ENCODE data around the gene HOOK2. TPM values are rescaled to one million over a fixed set of nuclear protein-coding genes. Genes with fewer than 3 reads are reported as not detected.

HOOK2 gene
- total RNA-seq, 1 donor from 2014 or later = 45.1 TPM

DNA sequence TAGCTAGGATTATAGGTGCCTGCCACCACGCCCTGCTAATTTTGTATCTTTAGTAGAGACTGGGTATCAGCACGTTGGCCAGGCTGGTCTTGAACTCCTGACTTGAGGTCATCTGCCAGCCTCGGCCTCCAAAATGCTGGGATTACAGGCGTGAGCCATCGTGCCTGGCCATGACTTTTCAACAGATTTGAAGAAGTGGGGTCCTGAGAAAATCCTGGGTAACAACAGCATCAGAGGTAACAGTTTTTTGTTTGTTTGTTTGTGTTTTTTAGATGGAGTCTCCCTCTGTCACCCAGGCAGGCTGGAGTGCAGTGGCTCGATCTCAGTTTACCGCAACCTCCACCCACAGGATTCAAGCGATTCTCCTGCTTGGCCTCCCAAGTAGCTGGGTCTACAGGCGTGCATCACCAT lies 19.6 kb upstream of the HOOK2 start:
- intact Hi-C loops (cut with DNase I) = loop anchor here (2.0 kb wide), 1 partner anchor 18 kb away; no protein-coding TSS in a partner anchor
- DNase-seq (ENCODE audit: low spot score) = no peak
- no peak for ATAC-seq

DNA sequence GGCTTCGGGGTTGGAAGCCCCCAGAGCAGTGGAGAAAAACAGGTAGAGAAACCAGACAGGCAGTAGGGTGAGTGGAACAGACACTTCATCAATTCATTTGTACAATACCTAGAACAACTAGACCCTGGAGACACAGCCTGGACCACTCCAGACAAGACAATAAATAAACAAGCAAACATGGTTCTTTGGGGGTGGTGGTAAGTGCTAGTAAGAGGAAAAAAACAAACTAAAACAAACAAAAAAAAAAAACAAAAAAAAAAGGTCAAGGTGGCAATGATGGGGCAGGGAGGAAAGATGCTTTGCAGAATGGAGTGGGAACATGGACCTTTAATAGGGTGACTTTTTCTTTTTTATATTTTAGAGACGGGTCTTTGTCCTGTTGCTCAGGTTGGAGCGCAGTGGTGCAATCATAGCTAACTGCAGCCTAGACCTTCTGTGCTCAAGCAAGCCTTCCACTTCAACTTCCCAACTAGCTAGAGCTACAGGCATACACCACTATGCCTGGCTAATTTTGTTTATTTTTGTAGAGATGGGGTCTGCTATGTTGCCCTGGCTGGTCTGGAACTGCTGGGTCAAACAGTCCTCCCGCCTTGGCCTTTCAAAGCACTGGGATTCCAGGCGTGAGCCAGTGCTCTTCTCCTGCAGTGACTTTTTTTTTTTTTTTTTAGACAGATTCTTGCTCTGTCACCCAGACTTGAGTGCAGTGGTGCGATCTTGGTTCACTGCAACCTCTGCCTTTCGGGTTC lies 19.0 kb upstream of the HOOK2 start:
- ATAC-seq (no peak), DNase-seq (ENCODE audit: low spot score) (no peak)
- intact Hi-C loops (cut with DNase I) = loop anchor here (2.0 kb wide), 1 partner anchor 18 kb away; no protein-coding TSS in a partner anchor

DNA sequence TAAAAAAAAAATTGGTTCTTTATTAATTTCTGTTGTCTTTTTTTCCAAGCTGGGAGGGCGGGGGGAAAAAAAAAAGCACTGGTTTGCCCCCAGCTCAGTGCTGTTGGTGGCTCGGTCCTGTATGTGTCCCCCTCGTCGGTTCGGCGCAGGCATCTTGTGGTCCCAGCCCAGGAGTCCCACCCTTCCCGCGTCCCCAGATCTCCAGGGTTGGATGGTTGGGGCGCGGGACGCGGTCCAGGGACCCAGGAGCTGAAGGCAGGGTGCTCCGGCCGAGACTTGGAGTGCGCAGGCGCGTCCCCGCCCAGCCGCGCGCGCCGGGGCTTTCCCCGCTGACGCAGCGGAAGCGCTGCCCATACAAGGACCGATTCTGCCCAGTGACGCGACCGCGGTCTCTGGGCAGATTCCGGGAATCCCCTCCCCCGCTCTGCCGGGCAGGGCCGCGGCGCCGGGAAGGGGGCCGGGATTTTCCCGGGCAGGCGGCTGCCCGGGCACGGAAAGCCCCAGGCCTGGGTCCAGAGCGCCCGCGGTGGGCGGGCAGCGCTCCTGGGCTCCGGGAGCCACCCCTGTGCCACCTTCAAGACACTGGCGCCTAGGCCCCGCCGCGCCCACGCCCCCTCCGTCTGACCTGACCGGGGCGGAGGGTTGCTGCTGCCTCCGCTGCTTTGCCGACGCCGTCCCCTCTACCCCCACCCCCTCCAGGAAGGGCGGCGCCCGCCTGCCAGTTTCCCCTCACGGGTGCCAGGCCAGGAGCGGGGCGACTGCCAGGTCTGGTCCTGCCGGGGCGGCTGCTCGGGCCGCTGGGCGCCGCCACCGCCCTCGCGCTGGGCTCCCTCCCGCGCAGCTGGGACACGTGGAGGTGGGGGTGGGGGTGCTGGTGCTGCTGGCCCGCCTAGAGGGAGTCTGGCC lies 18.2 kb upstream of the HOOK2 start:
- ATAC-seq (peak; percentile 64), DNase-seq (ENCODE audit: low spot score) (peak; percentile 97)
- intact Hi-C loops (cut with DNase I) = loop anchor here (2.0 kb wide), 1 partner anchor 17 kb away; no protein-coding TSS in a partner anchor

DNA sequence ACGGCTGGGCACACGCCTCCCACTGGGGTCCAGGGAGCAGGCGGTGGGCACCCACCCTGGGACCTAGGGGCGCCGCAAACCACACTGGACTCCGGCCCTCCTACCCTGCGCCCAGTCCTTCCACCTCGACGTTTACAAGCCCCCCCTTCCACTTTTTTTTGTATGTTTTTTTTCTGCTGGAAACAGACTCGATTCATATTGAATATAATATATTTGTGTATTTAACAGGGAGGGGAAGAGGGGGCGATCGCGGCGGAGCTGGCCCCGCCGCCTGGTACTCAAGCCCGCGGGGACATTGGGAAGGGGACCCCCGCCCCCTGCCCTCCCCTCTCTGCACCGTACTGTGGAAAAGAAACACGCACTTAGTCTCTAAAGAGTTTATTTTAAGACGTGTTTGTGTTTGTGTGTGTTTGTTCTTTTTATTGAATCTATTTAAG lies 17.5 kb upstream of the HOOK2 start:
- ATAC-seq = no peak
- intact Hi-C loops (cut with DNase I) = no loop called here
- DNase-seq (ENCODE audit: low spot score) = no peak

DNA sequence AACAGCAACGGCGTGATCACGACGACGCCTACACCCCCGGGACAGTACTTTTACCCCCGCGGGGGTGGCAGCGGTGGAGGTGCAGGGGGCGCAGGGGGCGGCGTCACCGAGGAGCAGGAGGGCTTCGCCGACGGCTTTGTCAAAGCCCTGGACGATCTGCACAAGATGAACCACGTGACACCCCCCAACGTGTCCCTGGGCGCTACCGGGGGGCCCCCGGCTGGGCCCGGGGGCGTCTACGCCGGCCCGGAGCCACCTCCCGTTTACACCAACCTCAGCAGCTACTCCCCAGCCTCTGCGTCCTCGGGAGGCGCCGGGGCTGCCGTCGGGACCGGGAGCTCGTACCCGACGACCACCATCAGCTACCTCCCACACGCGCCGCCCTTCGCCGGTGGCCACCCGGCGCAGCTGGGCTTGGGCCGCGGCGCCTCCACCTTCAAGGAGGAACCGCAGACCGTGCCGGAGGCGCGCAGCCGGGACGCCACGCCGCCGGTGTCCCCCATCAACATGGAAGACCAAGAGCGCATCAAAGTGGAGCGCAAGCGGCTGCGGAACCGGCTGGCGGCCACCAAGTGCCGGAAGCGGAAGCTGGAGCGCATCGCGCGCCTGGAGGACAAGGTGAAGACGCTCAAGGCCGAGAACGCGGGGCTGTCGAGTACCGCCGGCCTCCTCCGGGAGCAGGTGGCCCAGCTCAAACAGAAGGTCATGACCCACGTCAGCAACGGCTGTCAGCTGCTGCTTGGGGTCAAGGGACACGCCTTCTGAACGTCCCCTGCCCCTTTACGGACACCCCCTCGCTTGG lies 16.9 kb upstream of the HOOK2 start:
- DNase-seq (ENCODE audit: low spot score) (peak; percentile 82), ATAC-seq (no peak)
- intact Hi-C loops (cut with DNase I) = no loop called here

DNA sequence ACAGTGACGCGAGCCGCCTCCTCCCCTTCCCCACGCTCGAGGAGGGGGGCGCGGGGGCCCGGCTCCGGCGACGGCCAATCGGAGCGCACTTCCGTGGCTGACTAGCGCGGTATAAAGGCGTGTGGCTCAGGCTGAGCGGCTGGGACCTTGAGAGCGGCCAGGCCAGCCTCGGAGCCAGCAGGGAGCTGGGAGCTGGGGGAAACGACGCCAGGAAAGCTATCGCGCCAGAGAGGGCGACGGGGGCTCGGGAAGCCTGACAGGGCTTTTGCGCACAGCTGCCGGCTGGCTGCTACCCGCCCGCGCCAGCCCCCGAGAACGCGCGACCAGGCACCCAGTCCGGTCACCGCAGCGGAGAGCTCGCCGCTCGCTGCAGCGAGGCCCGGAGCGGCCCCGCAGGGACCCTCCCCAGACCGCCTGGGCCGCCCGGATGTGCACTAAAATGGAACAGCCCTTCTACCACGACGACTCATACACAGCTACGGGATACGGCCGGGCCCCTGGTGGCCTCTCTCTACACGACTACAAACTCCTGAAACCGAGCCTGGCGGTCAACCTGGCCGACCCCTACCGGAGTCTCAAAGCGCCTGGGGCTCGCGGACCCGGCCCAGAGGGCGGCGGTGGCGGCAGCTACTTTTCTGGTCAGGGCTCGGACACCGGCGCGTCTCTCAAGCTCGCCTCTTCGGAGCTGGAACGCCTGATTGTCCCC lies 16.1 kb upstream of the HOOK2 start, which contains the start of gene JUNB:
JUNB (plus strand) TSS at position 142 of the 706 bp plus-strand sequence; CDS start at position 428, 286 bp downstream.
- peak; percentile 83 for ATAC-seq
- intact Hi-C loops (cut with DNase I) = no loop called here
- peak; percentile 99 for DNase-seq (ENCODE audit: low spot score)

DNA sequence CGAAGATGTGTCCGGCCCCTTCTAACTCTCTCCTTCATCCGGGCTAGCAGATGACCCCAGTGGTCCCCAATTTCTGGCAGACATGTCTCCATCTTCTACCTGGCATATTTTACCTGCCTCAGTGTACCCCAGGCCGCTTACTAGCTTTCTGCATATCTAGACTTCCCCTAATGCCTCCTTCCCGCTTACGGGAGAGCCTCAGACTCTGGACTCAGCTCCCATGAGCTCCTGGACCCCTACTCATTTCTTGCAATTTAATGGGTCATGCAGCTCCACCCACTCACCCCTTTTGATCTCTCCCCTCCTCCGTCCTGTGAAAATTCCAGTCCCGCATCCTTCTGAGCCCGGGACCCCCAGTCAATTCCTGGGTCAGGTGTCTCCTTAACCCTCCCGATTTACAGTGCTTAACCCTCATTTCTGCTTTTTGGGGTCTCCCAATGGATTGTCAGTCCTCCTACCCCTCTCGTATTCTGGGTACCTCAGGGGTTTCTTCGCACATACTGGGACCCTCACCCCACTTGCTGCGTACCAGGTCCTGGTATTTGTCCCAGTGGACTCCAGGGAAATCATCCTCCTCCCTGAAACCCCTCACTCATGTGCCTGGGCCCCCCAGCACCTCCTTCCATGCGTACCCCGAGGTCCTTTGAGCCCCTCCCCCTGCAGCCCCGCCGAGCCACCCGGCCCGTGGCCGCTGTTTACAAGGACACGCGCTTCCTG lies 15.4 kb upstream of the HOOK2 start:
- DNase-seq (ENCODE audit: low spot score) = peak; percentile 60
- no peak for ATAC-seq
- intact Hi-C loops (cut with DNase I) = no loop called here

DNA sequence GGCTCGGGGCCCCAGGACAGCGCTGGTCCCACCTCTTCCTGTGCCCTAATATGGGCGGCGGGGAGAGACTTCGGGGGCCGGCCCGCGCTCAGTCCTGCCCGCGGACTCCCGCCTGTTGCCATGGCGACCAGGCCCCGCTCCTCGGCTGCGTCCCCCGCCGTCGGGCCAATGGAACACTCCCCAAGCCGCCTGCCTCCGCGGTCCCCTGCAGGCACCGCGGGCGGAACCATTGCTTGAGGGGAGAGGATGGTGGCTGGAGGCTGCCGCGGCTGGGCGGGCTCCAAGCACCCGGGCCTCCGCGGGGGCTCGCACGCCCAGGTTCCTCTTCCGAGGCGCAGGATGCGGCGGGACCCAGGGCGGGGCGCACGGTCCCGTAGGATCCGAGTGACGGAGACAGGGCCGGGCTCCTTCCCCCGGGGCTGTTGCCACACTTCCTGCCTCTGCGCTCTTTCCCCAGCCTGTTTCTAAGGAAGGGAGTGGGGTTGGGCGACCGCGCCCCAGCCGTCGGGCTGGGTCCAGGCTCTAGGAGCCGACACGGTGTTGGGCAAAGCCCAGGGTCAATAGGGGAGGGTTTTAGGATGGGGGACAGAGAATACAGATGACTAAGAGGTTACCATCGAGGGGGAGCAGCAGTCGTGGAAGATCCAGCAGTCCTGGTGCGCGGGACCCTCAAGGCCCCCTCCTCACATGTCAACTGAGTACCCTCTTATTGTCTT lies 14.7 kb upstream of the HOOK2 start:
- intact Hi-C loops (cut with DNase I) = no loop called here
- DNase-seq (ENCODE audit: low spot score) (peak; percentile 99), ATAC-seq (peak; percentile 71)

DNA sequence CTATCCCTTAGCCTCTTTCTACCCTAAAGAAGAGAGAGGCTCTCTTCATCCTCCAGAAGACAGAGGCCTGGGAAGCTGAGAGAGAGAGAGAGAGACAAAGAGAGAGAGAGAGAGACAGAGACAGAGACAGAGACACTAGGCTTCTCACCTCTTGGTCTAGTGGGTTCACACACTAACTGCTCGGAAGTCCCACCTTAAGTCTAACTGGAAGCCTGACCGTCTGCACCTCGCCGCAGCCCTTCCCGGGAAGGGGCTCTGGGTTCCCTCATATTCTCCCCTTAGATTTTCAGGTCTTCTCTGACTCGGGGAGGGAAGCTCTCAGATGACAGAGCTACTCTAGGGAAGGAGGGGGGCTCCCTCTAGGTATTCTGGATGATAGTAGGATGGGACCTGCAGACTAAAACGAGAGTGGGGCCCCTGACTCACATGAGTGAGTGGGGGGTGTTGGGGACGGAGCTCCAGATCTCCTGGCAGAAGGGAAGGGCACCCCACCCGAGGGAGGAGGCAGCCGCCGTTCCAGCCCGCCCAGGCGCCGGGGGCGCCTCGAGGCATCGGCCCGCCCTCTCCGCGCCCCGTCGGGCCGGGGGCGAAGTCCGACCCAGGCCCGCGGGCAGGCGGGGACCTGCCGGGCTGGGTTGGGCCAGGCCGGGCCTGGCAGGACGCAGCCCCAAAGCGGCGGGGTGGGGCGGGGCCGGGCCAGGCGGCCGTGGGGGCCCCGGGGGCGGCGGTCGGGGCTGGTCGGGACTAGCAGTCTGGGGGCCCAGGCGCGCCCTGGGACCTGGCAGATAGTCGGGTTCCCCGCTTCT lies 13.9 kb upstream of the HOOK2 start:
- intact Hi-C loops (cut with DNase I) = no loop called here
- ATAC-seq (no peak), DNase-seq (ENCODE audit: low spot score) (peak; percentile 75)

DNA sequence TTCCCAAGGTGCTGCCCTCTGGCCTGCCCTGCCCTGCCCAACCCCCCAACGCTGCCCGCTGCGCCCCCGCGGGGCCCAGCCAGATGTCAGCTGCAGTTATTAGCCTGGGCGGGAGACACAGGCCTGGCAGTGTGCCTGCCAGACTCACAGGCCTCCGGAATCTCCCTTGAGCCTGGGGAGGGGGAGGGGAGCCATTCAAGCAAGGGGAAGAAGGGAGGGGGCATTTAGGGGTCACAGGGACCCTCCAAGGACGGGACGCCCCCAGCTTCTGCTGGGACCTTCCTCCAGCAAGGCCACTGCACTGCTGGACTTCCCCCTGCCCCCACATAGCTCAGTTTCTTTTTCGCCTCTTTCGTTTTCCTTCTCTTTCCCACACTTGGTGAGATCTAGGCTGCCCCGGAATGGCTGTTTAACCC lies 13.3 kb upstream of the HOOK2 start:
- intact Hi-C loops (cut with DNase I) = no loop called here
- ATAC-seq = no peak
- peak; percentile 90 for DNase-seq (ENCODE audit: low spot score)

DNA sequence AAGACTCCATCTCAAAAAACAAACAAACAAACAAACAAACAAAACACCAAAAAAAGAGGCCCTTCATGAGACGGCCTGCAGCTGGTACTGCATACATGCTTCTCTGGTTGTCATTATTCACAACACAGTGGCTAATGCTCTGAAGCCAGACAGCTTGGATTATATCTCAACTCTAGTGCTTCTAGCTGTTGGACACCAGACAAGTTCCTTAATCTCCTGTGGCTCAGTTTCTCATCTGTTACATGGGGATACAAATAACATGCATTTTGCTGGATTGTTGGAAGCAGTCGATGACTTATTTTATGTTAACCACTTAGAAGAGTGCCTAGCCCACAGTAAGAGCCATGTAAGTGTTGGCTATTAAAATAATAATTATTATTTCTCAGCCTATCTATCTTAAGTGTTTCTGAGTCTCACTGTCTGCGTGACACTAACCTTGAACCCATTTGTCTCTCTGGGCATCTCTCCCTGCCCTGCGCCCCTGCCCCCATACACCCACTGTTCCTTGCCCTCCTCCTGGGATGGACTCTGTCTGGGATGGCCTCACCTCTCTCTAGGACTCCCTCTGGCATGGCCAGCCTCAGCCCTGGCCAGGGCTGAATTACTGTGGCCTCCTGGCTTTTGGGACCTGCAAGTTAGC lies 12.8 kb upstream of the HOOK2 start:
- intact Hi-C loops (cut with DNase I) = no loop called here
- ATAC-seq (no peak), DNase-seq (ENCODE audit: low spot score) (no peak)

DNA sequence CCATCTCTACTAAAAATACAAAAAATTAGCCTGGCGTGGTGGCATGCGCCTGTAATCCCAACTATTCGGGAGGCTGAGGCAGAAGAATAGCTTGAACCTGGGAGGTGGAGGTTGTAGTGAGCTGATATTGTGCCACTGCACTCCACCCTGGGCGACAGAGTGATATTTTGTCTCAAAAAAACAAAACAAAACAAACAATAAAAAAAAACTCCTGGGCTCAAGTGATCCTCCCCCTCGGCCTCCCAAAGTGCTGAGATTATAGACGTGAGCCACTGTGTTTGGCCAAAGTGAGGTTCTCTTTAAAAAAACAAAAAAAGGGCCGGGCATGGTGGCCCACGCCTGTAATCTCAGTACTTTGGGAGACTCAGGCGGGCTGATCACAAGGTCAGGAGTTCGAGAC lies 12.1 kb upstream of the HOOK2 start:
- intact Hi-C loops (cut with DNase I) = no loop called here
- DNase-seq (ENCODE audit: low spot score) (no peak), ATAC-seq (no peak)

DNA sequence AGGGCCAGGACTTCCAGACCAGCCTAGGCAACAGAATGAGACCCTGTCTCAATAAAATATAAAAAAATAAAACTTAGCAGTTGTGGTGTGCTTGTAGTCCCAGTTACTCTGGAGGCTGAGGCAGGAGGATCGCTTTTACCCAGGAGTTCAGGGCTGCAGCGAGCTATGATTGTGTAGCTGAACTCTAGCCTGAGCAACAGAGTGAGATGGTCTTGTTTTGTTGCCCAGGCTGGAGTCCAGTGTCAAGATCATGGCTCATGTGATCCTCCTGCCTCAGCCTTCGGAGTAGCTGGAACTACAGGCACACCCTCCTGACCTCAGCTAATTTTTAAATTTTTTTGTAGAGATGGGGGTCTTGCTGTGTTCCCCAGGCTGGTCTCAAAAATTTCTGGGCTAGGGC lies 11.6 kb upstream of the HOOK2 start:
- ATAC-seq (no peak), DNase-seq (ENCODE audit: low spot score) (no peak)
- intact Hi-C loops (cut with DNase I) = no loop called here

DNA sequence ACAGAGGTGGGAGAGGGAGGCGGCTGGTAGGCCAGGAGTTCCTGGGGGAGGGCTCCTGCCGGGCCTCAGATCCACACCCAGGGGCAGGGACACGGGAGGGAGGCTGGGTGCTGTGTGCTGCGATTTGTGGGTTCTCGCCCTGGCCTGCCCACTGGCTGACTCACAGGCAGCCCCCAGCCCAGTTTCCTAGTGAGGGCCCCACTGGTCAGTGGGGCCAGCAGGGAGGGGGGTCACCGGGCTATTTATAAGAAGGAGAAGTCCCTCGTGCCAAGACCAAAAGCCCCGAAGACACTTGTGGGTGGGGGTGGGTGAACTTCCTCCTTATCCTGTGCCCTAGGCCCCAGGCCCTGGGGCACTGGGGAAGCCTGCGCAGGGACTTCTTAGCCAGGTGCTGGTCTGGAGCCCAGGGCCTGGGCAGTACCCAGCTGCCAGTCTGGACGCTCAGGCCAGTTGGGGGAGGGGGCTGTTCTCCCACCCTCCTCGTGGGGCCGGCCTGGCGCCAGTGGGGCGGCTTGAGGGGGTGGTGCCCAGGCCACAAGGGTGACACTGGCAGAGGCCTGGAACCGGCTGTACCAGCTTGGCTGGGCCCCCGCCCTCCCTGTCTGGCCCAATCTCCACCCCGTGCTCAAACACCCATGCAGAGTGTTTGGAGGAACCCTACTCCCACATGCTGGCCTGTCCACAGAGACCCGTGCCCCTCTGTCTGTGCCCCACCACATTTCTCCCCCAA lies 11.0 kb upstream of the HOOK2 start:
- peak; percentile 0 for ATAC-seq
- intact Hi-C loops (cut with DNase I) = no loop called here

DNA sequence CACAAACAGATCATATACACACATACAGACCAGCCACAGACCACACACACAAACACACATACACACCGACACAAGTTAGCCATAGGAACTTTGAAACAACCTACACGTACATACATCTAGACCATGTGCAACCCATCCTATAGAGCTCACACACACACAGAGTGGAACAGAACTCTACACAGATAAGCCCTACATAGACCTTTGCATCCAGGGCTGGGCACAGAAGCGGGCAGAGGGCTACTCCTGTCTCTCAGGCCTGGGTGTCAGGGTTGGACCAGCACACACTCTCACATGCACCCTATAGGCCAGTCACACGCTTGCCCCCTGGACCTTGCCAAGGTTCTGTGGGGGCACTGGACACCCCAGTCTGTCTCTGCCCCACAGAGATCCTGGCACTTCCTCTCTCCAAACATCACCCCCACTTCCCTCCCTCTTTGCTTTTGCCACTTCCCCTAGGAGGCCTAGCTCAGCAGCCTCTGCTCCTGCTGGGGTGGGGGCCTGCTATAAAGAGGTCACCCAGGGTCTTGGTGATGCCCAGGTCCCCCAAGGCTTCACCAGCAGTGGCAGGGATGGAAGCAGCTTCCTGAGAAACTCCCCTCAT lies 10.2 kb upstream of the HOOK2 start:
- ATAC-seq = no peak
- intact Hi-C loops (cut with DNase I) = no loop called here
- DNase-seq (ENCODE audit: low spot score) = no peak

More for the DNA sequence above, 11.0 kb upstream of the HOOK2 start:
- DNase-seq (ENCODE audit: low spot score) = no peak

Data from sciatic nerve (tissue), 2 donors.